ENCODE data around the gene CETP. TPM values are rescaled to one million over a fixed set of nuclear protein-coding genes. Genes with fewer than 3 reads are reported as not detected.

The CETP gene
- total and polyA plus RNA-seq, 2 of the 8 experiments (the other 6 are each of a cell fraction or from before 2014, with no cell fraction given) = not detected

DNA sequence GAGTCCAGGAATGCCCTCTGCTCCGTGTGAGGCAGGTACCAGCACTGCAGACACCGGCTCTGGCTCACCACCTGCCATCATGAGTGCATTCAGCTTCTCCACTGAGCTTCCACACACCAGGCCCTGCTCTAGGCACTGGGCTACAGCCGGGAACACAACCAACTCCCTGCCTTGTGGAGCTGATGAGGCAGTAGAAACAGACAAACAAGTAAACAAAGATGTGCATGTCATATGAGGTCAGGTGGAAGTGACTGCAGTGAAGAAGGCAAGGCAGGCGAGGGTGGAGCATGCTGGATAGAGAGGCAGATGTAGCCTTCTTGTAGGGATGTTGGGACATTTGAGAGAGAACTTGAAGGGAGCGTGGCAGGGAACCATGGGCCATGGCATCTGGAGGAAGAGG lies 32.6 kb downstream of the CETP start:
- POLR2A ChIA-PET (ENCODE audit: partially characterized antibody) = no interaction called here

More for the DNA sequence above, 32.6 kb downstream of the CETP start:
- CTCF ChIA-PET (ENCODE audit: partially characterized antibody) = interaction anchor here (1.7 kb wide), 2 partner anchors 28 to 52 kb away, joined by 6 read pairs; no protein-coding TSS in a partner anchor
- no peak overlapping the region for H3K4me3 ChIP-seq (ENCODE audit: extremely low read depth in 1 of 4, insufficient read depth in 2 of 4, low read depth in 3 of 4, low read length in 4 of 4)
- no peak overlapping the region for H3K4ac ChIP-seq (replicated peaks; ENCODE audit: insufficient read length, low read depth, low read length)
- no peak overlapping the region for H2BK120ac ChIP-seq (replicated peaks; ENCODE audit: low read depth, low read length)
- H3K4me1 ChIP-seq (replicated peaks in 1 of 4; ENCODE audit: control insufficient read depth in 3 of 4, insufficient read depth in 4 of 4, low read length in 3 of 4) = peaks cover 0 to 5% (median 0%) of the 10 kb centered on the region in 4 experiments; a peak in 2 of 7 replicates
- no peak overlapping the region; a peak in 1 of 7 replicates for H3K9ac ChIP-seq (replicated peaks in 1 of 4; ENCODE audit: extremely low read depth in 1 of 4, low read depth in 3 of 4, low read length in 3 of 4)
- H3K18ac ChIP-seq (ENCODE audit: extremely low read depth, low read length) = no peak overlapping the region
- no peak overlapping the region for H3K14ac ChIP-seq (ENCODE audit: insufficient read length)
- peak overlapping the region; percentile 19; the same call in 1 of the 2 replicates for H2AFZ ChIP-seq (ENCODE audit: low read length)
- H4K20me1 ChIP-seq (replicated peaks in 1 of 2; ENCODE audit: control insufficient read depth in 1 of 2, insufficient read depth in 2 of 2, low read length in 2 of 2) = no peaks in the 10 kb centered on the region
- H4K5ac ChIP-seq (ENCODE audit: insufficient read length, low read depth, low read length) = no peak overlapping the region
- WGBS, 2 experiments (ENCODE audit: extremely low coverage in 1 of 2, insufficient coverage in 1 of 2, insufficient read length in 1 of 2, insufficient replicate concordance in 2 of 2, low coverage in 1 of 2, low lambda C conversion rate in 2 of 2, missing lambda C conversion rate in 1 of 2) = 83% methylated on average over 5 of the region's 5 CpGs; no CpG with 5 or more reads in 1 of the 2 experiments
- no peaks in the 10 kb centered on the region for H3K9me3 ChIP-seq (ENCODE audit: insufficient read depth in 2 of 2, low read depth in 1 of 2, low read length in 1 of 2)
- no peak overlapping the region for H4K8ac ChIP-seq (ENCODE audit: extremely low read depth, insufficient read depth, low read length)
- H2AK5ac ChIP-seq (ENCODE audit: low read depth, low read length) = no peak overlapping the region
- H3K56ac ChIP-seq (replicated peaks; ENCODE audit: insufficient read length, low read depth, low read length) = no peak overlapping the region
- H3K79me2 ChIP-seq (ENCODE audit: control insufficient read depth in 1 of 2, insufficient read depth in 2 of 2, low read length in 2 of 2) = no peaks in the 10 kb centered on the region
- H3K23ac ChIP-seq (ENCODE audit: insufficient read length) = no peak overlapping the region
- no peak overlapping the region for H2BK12ac ChIP-seq (ENCODE audit: low read depth, low read length)
- H3K27me3 ChIP-seq (replicated peaks in 1 of 4; ENCODE audit: control insufficient read depth in 3 of 4, extremely low read depth in 1 of 4, insufficient read depth in 3 of 4, low read length in 3 of 4) = peaks cover 0 to 17% (median 16%) of the 10 kb centered on the region in 4 experiments; a peak in 6 of 7 replicates
- H2BK20ac ChIP-seq (ENCODE audit: low read length) = no peak overlapping the region
- no peak overlapping the region for H2BK15ac ChIP-seq (ENCODE audit: low read length)
- no peak overlapping the region for H4K91ac ChIP-seq (replicated peaks; ENCODE audit: insufficient read length, low read length)
- no peak overlapping the region for H3K4me2 ChIP-seq (ENCODE audit: insufficient read depth in 1 of 2, low read depth in 2 of 2, low read length in 2 of 2)
- H3K79me1 ChIP-seq (ENCODE audit: low read depth, low read length) = no peaks in the 10 kb centered on the region
- H3K27ac ChIP-seq (ENCODE audit: low read depth, low read length) = no peak overlapping the region
- H2BK5ac ChIP-seq (ENCODE audit: low read depth, low read length) = no peak overlapping the region
- DNase-seq (ENCODE audit: low read depth in 1 of 2, low spot score in 2 of 2) = no peak
- no peak for FAIRE-seq
- no peak for TF ChIP-seq SUZ12 (IDR thresholded peaks at IDR 0.05; ENCODE audit: low read length)
- TF ChIP-seq SAP30 (IDR thresholded peaks at IDR 0.05; ENCODE audit: insufficient read depth, insufficient replicate concordance, low read length) = no peak
- TF ChIP-seq SIX5 (IDR thresholded peaks at IDR 0.05; ENCODE audit: low read depth, low read length) = no peak
- no peak for TF ChIP-seq MAFK (IDR thresholded peaks at IDR 0.05; ENCODE audit: low read depth, low read length)
- no peak for TF ChIP-seq FOSL1 (IDR thresholded peaks at IDR 0.05; ENCODE audit: insufficient read depth, low read depth, low read length)
- TF ChIP-seq CBX5 (IDR thresholded peaks at IDR 0.05; ENCODE audit: low read depth, low read length) = no peak
- TF ChIP-seq POLR2A (IDR thresholded peaks at IDR 0.05; ENCODE audit: control extremely low read depth in 1 of 2, low read depth in 2 of 2, low read length in 2 of 2) = no peak
- peaks cover 2% of the 10 kb centered on the region; the same call in 1 of the 2 replicates for H3K23me2 ChIP-seq (ENCODE audit: low read depth, low read length)
- no peaks in the 10 kb centered on the region for H3K36me3 ChIP-seq (ENCODE audit: control insufficient read depth in 2 of 4, insufficient read depth in 4 of 4, low read length in 3 of 4)
